Bronchial epithelial cell (primary cell): ENCODE results near the gene PFDN2. TPM values are rescaled to one million over a fixed set of nuclear protein-coding genes. Genes with fewer than 3 reads are reported as not detected.
A peak's percentile ranks its signal among the peaks of the same experiment; 100 is the strongest.

Experiments used
- DNase-seq: peaks from one replicate; pipeline ENCODE4 v3.0.0-alpha.2; 2010; ENCODE audit warnings: low read depth
- FAIRE-seq: peaks from 2 replicates; lab custom pipeline; 2011; peaks lifted over from hg19 to GRCh38; lab: Jason Lieb, UNC
- H3K27me3 ChIP-seq: 2 replicates; pipeline ENCODE4 v1.5.1; 2011; ENCODE audit warnings: low read length; ENCODE audit not compliant: control insufficient read depth, insufficient read depth
- H3K36me3 ChIP-seq: 2 replicates; pipeline ENCODE4 v1.5.1; 2011; ENCODE audit warnings: low read length; ENCODE audit not compliant: control insufficient read depth, insufficient read depth
- H3K4me3 ChIP-seq: 2 replicates; pipeline ENCODE4 v1.5.1; 2011; ENCODE audit warnings: mild to moderate bottlenecking, low read depth, low read length, control low read depth
- CTCF ChIP-seq: IDR thresholded peaks from 2 replicates; pipeline ENCODE4 v1.5.1; 2011; ENCODE audit warnings: mild to moderate bottlenecking, moderate library complexity, low read length, control low read depth, inconsistent platforms; ENCODE audit not compliant: insufficient read depth, severe bottlenecking
- total RNA-seq: library from RNA; depleted of rRNA; stranded (reverse); fragments of >200 nt; gene quantifications from 2 replicates; pipeline ENCODE4 v1.2.1, GENCODE V29; 2014

PFDN2 gene
- total RNA-seq, 1 donor from 2014 or later, result 204 TPM

- no peak for TF ChIP-seq CTCF
- Histone ChIP-seq H3K36me3 (no peaks in the 10 kb centered on the region), H3K27me3 (no peaks in the 10 kb centered on the region), H3K4me3 (no peak overlapping the region)
- no peak for FAIRE-seq
- no peak for DNase-seq
Observed at GRCh38 chr1:161095230-161095629, 22.6 kb downstream of the PFDN2 start.

DNA sequence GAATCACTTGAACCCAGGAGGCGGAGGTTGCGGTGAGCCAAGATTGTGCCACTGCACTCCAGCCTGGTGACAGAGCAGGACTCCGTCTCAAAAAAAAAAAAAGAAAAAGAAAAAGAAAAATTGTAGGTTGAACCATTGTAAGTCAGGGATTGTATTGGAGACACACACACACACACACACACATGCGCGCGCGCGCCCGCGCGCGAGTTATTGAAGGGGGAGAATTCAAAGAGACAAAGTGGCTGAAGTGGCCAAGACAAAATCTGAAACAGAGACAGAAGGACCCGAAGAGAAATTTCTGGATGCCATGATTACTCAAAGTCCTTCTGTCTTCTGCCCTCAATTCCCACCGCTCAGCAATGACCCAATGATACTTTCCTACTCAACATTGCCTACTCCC lies 23.4 kb downstream of the PFDN2 start:
- no peak for TF ChIP-seq CTCF
- Histone ChIP-seq H3K36me3 (no peaks in the 10 kb centered on the region), H3K27me3 (no peaks in the 10 kb centered on the region), H3K4me3 (no peak overlapping the region)
- DNase-seq (no peak), FAIRE-seq (no peak)

- no peak for TF ChIP-seq CTCF
- DNase-seq (peak; percentile 83), FAIRE-seq (no peak)
- Histone ChIP-seq H3K4me3 (no peak overlapping the region), H3K27me3 (no peaks in the 10 kb centered on the region), H3K36me3 (no peaks in the 10 kb centered on the region)
Observed at GRCh38 chr1:161092621-161093028, 25.2 kb downstream of the PFDN2 start.

GRCh38 chr1:161091796-161092507 lies 25.9 kb downstream of the PFDN2 start:
- FAIRE-seq, result peak; percentile 64
- DNase-seq, result no peak
- Histone ChIP-seq H3K4me3 (no peak overlapping the region), H3K27me3 (no peaks in the 10 kb centered on the region), H3K36me3 (no peaks in the 10 kb centered on the region)
- no peak for TF ChIP-seq CTCF

DNA sequence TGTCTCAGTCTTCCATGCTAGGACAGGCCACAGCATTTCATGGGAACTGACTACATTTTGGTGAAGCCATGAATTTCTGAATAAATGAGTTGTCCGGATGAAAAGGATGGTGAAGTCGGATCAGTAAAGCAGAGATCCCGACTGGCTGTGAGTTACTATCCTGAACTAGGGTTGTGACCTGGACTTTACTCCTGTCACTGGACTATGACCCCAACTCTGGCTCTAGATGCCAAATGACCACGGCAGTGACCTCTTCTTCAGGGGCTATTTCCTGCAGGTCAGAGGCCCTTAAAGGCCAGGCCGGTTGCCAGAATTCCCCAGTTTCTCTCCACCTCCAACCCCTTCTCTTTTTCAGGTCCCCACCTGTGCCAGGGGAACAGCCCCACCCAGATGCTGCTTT lies 26.7 kb downstream of the PFDN2 start:
- TF ChIP-seq CTCF, result no peak
- no peak for DNase-seq
- no peak overlapping the region for H3K4me3 ChIP-seq
- FAIRE-seq, result no peak
- no peaks in the 10 kb centered on the region for H3K36me3 ChIP-seq
- H3K27me3 ChIP-seq, result no peaks in the 10 kb centered on the region

DNA sequence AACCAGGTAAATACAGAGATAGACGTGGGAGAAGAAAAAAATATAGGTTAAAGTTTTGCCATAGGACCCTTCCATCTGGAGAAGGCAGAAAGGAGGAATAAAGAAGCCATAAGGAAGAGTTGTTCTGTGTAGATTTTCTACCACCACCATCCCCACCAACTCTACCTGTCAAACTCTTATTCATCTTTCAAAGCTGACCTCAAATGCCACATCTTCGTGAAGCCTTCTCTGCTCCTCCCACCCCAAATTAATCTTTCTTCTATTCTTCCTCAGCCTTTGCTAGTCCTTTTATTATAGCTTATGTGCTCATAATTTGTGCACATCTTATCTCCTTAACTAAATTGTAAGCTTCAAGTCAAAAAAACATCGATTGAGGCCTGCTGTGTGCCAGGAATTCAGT lies 27.2 kb downstream of the PFDN2 start:
- FAIRE-seq, result no peak
- Histone ChIP-seq H3K36me3 (no peaks in the 10 kb centered on the region), H3K27me3 (no peaks in the 10 kb centered on the region), H3K4me3 (no peak overlapping the region)
- TF ChIP-seq CTCF, result no peak
- DNase-seq, result no peak
